ENCODE results near the gene EPHA6.

The EPHA6 gene

DNA sequence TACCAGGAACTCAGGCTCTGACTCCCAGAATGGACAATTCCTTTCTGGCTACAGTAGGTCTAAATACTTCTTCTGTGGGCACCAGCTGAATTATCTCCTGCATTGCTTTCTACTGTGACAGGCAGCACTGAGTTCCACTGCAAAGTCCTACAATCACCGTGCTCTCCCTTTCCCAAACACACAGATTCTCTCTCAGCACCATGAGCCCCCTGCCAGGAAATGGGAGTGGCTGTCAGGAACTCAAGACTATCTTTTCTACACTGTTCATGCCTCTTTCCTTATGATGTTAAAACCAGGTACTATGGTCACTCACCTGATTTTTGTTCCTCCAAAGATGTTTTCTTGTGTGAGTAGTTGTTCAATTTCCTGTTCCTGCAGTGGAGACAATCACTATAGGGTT is 383.4 kb downstream of the EPHA6 start:
- H3K4me3 Mint-ChIP-seq: no peak overlapping the region
- no peaks in the 10 kb centered on the region for H3K4me1 Mint-ChIP-seq
- H3K27me3 Mint-ChIP-seq (ENCODE audit: low read depth): no peaks in the 10 kb centered on the region

DNA sequence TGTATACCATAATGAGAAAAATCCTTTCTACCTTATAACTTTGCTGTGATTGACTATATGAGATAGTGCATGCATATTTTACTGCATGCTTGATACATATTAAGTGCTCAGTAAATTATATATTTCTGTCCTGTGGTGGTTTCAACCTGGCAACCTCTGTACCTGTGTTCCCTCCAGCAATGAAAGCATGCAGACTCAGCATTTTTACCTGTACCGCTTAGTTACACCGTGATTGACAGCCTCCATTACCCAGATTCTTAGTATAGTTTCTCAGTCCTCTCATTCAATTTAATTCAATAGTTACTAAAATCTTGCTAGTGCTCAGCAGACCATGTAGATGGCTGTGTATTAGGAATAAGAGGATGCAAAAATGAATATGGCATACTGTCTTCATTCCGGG is 386.0 kb downstream of the EPHA6 start:
- no peaks in the 10 kb centered on the region for H3K9me3 Mint-ChIP-seq
- H3K4me3 Mint-ChIP-seq: no peak overlapping the region
- TF ChIP-seq, protein P1, sequence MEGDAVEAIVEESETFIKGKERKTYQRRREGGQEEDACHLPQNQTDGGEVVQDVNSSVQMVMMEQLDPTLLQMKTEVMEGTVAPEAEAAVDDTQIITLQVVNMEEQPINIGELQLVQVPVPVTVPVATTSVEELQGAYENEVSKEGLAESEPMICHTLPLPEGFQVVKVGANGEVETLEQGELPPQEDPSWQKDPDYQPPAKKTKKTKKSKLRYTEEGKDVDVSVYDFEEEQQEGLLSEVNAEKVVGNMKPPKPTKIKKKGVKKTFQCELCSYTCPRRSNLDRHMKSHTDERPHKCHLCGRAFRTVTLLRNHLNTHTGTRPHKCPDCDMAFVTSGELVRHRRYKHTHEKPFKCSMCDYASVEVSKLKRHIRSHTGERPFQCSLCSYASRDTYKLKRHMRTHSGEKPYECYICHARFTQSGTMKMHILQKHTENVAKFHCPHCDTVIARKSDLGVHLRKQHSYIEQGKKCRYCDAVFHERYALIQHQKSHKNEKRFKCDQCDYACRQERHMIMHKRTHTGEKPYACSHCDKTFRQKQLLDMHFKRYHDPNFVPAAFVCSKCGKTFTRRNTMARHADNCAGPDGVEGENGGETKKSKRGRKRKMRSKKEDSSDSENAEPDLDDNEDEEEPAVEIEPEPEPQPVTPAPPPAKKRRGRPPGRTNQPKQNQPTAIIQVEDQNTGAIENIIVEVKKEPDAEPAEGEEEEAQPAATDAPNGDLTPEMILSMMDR (IDR thresholded peaks at IDR 0.05; ENCODE audit: unreplicated experiment in 3 of 3): no peak
- H3K27ac Mint-ChIP-seq: no peak overlapping the region
- H3K27me3 Mint-ChIP-seq (ENCODE audit: low read depth): no peaks in the 10 kb centered on the region
- no peaks in the 10 kb centered on the region for H3K4me1 Mint-ChIP-seq
- H3K36me3 Mint-ChIP-seq (ENCODE audit: low read depth): no peaks in the 10 kb centered on the region

More for the DNA sequence above, 383.4 kb downstream of the EPHA6 start:
- H3K36me3 Mint-ChIP-seq (ENCODE audit: low read depth): no peaks in the 10 kb centered on the region
- H3K9me3 Mint-ChIP-seq: no peaks in the 10 kb centered on the region
- TF ChIP-seq, protein P1 (IDR thresholded peaks at IDR 0.05; ENCODE audit: unreplicated experiment in 3 of 3): no peak
- H3K27ac Mint-ChIP-seq: no peak overlapping the region

DNA sequence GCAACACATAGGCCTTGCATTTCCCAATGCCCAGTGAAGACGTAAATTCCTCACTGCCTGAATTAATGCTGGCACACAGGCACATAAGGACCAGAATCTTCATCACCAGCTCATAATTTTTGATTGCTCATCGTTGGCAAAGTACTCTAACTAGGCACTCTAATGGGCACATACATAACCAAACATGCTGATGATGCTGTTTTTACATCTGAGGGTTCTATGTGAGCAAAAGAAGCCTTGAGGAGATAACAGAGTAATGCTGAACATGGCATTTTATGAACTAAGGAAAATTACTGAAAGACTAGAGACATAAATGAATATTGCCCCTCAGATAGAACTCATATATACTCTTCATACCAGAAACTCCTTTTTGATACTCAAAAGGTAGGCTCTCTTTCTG is 387.4 kb downstream of the EPHA6 start:
- Mint-ChIP-seq H3K27me3 (ENCODE audit: low read depth) (no peaks in the 10 kb centered on the region), H3K4me3 (no peak overlapping the region), H3K36me3 (ENCODE audit: low read depth) (no peaks in the 10 kb centered on the region), H3K27ac (no peak overlapping the region), H3K9me3 (no peaks in the 10 kb centered on the region), H3K4me1 (no peaks in the 10 kb centered on the region)
- TF ChIP-seq, protein P1 (IDR thresholded peaks at IDR 0.05; ENCODE audit: unreplicated experiment in 3 of 3): no peak

DNA sequence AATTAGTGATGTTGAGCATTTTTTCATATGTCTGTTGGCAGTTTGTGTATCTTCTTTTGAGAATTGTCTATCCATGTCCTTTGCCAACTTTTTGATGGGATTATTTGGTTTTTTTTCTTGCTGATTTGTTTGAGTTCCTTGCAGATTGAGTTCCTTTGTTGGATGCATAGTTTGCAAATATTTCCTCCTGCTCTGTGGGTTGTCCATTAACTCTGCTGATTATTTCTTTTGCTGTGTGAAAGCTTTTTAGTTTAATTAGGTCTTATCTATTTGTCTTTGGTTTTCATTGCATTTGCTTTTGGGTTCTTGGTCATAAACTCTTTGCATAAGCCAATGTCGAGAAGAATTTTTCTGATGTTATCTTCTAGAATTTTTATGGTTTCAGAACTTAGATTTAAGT is 414.6 kb downstream of the EPHA6 start:
- Mint-ChIP-seq H3K4me3 (no peak overlapping the region), H3K9me3 (no peaks in the 10 kb centered on the region), H3K27me3 (ENCODE audit: low read depth) (no peaks in the 10 kb centered on the region), H3K36me3 (ENCODE audit: low read depth) (no peaks in the 10 kb centered on the region), H3K4me1 (peaks cover 5% of the 10 kb centered on the region), H3K27ac (no peak overlapping the region)
- TF ChIP-seq, protein P1 (IDR thresholded peaks at IDR 0.05; ENCODE audit: unreplicated experiment in 3 of 3): no peak

DNA sequence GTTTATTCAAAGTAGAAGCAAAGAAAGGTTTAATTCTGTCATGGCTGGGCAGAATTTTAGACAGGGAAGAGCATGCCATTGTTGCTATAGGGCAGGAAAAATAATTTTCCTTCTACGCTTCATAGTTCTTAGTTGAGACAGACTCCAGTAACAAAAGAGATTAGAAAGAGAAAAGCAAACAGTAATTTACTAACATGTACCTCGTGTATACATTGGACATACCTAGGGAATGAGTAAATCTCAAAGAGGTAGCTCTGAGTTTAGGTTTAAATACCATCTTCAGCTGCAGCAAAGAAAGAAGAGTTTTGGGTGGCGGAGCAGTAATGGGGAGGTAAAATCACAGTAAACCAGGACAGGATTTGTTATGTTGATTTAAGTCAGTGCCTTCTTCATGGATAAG is 416.1 kb downstream of the EPHA6 start:
- no peaks in the 10 kb centered on the region for H3K36me3 Mint-ChIP-seq (ENCODE audit: low read depth)
- H3K9me3 Mint-ChIP-seq: no peaks in the 10 kb centered on the region
- H3K4me1 Mint-ChIP-seq: peaks cover 5% of the 10 kb centered on the region
- TF ChIP-seq, protein P1 (IDR thresholded peaks at IDR 0.05; ENCODE audit: unreplicated experiment in 3 of 3): no peak
- no peak overlapping the region for H3K27ac Mint-ChIP-seq
- H3K4me3 Mint-ChIP-seq: no peak overlapping the region
- no peaks in the 10 kb centered on the region for H3K27me3 Mint-ChIP-seq (ENCODE audit: low read depth)

DNA sequence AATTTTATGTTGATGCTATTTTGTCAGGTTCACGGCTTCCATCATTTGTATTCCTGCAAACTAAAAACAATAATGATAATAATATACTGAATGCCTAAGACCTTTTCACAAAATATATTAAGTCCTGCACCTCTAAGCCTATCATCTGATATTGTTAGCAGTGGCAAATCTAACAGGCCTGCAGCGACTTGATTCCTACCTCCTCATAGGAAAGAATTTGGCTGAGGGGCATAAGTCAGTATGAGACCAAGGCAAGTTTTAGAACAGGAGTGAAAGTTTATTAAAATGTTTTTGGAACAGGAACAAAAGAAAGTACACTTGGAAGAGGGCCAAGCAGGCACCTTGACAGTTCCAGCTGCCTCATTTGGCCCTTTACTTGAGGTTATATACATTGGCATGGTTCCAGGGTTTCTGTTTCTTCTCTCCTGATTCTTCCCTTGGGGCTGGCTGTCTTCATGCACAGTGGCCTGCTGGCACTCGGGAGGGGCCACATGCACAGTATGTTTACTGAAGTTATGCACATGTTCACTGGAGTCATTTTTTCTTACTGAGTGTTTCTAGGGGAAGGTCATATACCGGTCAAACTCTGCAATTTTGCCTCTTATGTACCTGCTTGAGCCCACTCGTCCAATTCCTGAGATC is 418.1 kb downstream of the EPHA6 start:
- TF ChIP-seq, protein P1 (IDR thresholded peaks at IDR 0.05; ENCODE audit: unreplicated experiment in 3 of 3): no peak
- Mint-ChIP-seq H3K27ac (peak overlapping the region in 1 of 3 experiments; percentile 44), H3K4me1 (peaks cover 5% of the 10 kb centered on the region), H3K27me3 (ENCODE audit: low read depth) (no peaks in the 10 kb centered on the region), H3K9me3 (no peaks in the 10 kb centered on the region), H3K36me3 (ENCODE audit: low read depth) (no peaks in the 10 kb centered on the region), H3K4me3 (no peak overlapping the region)
